ENCODE data around the gene CHMP6.

The CHMP6 gene

GRCh38 chr17:80992077-80992947 is 671 bp downstream of the CHMP6 start:
- no peak for DNase-seq (ENCODE audit: low read depth in 1 of 2, low spot score in 1 of 2)

- DNase-seq (ENCODE audit: low read depth in 1 of 2, low spot score in 1 of 2): no peak
Observed at GRCh38 chr17:80992948-80993624, 1.4 kb downstream of the CHMP6 start.

GRCh38 chr17:80995131-80995530 is 3.5 kb downstream of the CHMP6 start:
- no peak for DNase-seq (ENCODE audit: low read depth in 1 of 2, low spot score in 1 of 2)

- no peak for DNase-seq (ENCODE audit: low read depth in 1 of 2, low spot score in 1 of 2)
Observed at GRCh38 chr17:80996422-80997305, 5.0 kb downstream of the CHMP6 start.

- DNase-seq (ENCODE audit: low read depth in 1 of 2, low spot score in 1 of 2): no peak
Observed at GRCh38 chr17:80997424-80998117, 5.9 kb downstream of the CHMP6 start.

- DNase-seq (ENCODE audit: low read depth in 1 of 2, low spot score in 1 of 2): no peak
Observed at GRCh38 chr17:80998118-80998747, 6.6 kb downstream of the CHMP6 start.

GRCh38 chr17:80998748-80999535 is 7.3 kb downstream of the CHMP6 start:
- no peak for DNase-seq (ENCODE audit: low read depth in 1 of 2, low spot score in 1 of 2)

GRCh38 chr17:80999536-81000333 is 8.1 kb downstream of the CHMP6 start:
- no peak for DNase-seq (ENCODE audit: low read depth in 1 of 2, low spot score in 1 of 2)

GRCh38 chr17:81000334-81000630 is 8.6 kb downstream of the CHMP6 start:
- DNase-seq (ENCODE audit: low read depth in 1 of 2, low spot score in 1 of 2): no peak

GRCh38 chr17:81000631-81001357 is 9.2 kb downstream of the CHMP6 start:
- DNase-seq (ENCODE audit: low read depth in 1 of 2, low spot score in 1 of 2): no peak

GRCh38 chr17:81002013-81002384 is 10.4 kb downstream of the CHMP6 start:
- DNase-seq (ENCODE audit: low read depth in 1 of 2, low spot score in 1 of 2): no peak

GRCh38 chr17:81002409-81003361 is 11.0 kb downstream of the CHMP6 start:
- no peak for DNase-seq (ENCODE audit: low read depth in 1 of 2, low spot score in 1 of 2)

GRCh38 chr17:81003711-81004475 is 12.3 kb downstream of the CHMP6 start:
- DNase-seq (ENCODE audit: low read depth in 1 of 2, low spot score in 1 of 2): no peak

GRCh38 chr17:81006891-81007290 is 15.2 kb downstream of the CHMP6 start:
- DNase-seq (ENCODE audit: low read depth in 1 of 2, low spot score in 1 of 2): no peak

- no peak for DNase-seq (ENCODE audit: low read depth in 1 of 2, low spot score in 1 of 2)
Observed at GRCh38 chr17:81008140-81008539, 16.5 kb downstream of the CHMP6 start.

- no peak for DNase-seq (ENCODE audit: low read depth in 1 of 2, low spot score in 1 of 2)
Observed at GRCh38 chr17:81009136-81009535, 17.5 kb downstream of the CHMP6 start.

GRCh38 chr17:81010935-81011334 is 19.3 kb downstream of the CHMP6 start:
- no peak for DNase-seq (ENCODE audit: low read depth in 1 of 2, low spot score in 1 of 2)
